HG02623 (cell line): ENCODE results near the gene CDO1.

Experiments used
- ATAC-seq: cut with Tn5 transposase; IDR thresholded peaks from one replicate; pipeline ENCODE4 v1.9.1; 2021; ENCODE audit warnings: moderate library complexity; ENCODE audit not compliant: unreplicated experiment

Gene CDO1

GRCh38 chr5:115795700-115796099 lies 20.8 kb downstream of the CDO1 start:
- no peak for ATAC-seq

DNA sequence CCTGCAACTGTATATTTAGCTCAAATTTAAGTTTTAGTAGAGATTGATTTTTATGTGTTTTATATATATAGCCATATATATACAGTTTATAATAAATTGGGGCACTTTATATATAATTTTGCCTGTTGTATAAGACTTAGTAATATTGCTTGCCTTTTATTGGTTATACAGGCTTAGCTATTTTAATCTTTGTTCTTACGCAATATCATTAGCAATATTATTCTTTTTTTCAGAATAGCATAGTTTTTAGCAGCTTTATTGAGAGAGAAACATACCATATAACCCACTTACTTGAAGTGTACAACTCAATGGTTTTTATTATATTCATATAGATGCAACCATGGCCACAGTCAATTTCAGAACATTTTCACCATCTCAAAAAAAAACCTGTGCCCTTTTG lies 28.0 kb downstream of the CDO1 start:
- no peak for ATAC-seq

DNA sequence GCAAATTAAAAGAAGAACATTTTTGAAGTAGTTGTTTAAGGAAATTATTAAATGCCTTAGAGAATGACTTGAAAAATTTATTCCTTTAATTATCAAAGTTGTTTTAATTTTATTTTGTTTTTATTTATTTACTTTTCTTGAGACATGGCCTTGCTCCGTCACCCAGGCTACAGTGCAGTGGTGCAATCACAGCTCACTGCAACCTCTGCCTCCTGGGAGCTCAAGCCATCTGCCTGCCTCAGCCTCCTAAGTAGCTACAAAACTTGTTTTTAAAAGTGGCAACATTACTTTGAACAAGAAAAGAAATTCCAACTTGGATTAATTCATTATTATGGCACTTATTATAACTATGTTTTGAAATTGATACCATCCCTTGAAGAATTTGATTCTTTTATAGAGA lies 29.0 kb downstream of the CDO1 start:
- ATAC-seq: no peak

DNA sequence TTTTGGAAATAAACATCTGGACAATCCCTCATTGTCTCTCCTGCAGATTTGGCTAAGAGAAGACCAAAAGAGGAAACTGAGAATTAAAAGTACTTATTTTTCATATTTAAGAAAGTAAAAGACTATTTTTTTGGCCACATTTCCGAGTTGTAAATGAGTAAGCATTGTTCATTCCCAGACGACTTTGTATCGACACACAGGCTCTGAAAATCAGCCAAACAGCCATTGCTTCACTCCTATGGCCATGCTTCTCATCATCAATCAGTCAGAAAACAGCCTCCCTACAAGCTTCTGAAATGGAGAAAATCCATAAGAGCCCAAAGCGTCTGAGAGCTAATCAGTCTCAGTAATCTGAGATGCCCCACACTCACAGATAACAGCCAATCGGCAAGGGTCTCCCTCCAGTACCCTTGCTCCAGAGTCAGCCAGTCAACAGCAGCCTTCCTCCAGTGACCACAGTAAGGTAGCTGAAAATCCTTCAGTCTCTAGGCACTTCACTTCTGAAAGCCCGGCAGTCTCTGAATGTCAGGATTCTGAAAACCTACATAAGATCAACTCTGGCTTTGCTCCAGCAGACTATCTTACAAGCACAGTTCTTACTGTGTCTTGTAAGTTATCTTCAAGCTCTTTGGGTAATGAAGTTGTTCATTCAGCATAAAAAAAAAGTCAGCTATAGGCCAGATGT lies 30.9 kb downstream of the CDO1 start:
- ATAC-seq: no peak

DNA sequence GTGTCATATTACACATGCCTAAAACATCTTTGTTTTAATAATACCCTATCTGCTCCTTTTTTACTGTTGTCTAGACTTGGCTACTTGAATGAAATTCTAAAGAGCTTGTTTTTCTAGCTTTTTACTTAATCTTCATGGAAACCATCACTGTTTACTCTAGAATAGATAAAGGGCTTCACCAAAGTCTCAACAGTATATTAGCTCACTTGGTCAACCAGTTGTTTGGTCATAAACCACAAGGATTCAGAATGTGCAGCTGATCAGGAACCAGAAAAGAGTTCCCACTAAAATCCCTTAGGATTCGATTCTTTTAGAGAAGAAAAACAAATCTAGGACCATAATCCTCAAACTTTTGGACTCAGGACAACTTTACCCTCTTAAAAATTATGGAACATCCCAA lies 38.0 kb downstream of the CDO1 start:
- no peak for ATAC-seq

GRCh38 chr5:115776989-115777388 lies 39.5 kb downstream of the CDO1 start:
- ATAC-seq: no peak

GRCh38 chr5:115775999-115776398 lies 40.5 kb downstream of the CDO1 start:
- no peak for ATAC-seq

DNA sequence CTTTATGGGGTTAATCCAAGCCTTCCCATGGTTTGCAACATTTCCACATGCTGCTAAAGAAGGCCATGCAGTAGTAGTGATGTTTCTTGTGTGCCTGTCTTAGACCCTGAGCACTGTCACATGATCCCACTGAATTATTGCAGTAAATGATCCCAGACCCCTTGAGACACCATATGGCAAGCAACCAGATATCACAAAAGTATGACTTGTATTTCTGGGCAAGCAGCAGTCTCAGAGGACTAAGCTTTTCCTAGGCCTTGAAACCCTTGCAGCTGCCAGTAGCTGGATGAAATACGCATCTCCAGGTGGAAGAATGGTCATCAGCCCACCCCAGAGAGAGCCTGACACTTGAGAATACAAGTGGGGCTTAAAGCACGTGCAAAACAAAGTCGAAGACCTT lies 41.8 kb downstream of the CDO1 start:
- no peak for ATAC-seq

DNA sequence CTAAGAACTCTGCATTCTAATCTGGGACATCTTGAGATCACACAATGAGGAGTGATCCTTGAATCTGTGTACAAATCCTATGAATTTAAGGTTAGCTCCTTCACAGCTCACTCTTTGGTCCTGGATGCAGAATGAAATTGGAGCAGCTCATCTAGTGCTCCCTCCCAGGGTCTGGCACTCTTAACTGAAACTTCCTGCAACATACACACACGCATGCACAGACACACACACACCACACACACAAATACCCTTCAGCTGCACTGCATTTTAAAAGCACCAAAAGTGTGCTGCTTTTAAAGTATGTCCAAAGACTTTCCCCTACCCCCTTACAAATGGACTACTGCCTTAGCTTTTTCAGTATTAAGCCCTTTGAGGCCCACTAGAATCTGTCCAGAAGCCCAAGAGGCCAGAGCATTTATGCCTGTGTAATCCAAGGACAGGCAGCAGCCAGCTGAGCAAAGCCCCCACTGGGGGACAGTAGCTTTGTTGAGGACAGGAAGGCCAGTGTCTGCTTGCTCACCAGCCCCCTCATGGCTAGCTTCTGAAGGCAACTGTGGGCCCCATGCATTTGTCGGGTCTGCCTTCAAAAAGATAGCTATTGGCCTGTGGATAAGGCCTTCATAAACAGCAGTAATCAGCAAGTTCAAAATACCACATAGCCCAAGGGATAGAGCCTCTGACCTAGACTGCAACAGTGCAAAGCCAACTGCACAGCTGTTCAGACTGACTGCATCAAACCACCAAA lies 43.6 kb downstream of the CDO1 start:
- no peak for ATAC-seq

- no peak for ATAC-seq
Observed at GRCh38 chr5:115770466-115770865, 46.0 kb downstream of the CDO1 start.

DNA sequence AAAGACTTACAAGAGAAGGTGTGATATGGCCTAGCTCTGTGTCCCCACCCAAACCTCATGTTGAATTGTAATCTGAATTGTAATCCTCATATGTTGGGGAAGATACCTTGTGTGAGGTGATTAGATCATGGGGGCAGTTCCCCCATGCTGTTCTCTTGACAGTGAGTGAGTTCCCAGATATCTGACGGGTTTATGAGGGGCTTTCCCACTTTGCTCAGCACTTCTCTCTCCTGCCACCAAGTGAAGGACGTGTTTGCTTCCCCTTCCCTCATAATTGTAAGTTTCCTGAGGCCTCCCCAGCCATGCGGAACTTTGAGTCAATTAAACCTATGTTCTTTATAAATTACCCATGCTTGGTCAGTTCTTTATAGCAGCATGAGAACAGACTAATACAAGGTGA lies 49.0 kb downstream of the CDO1 start:
- no peak for ATAC-seq

GRCh38 chr5:115766608-115767007 lies 49.9 kb downstream of the CDO1 start:
- ATAC-seq: no peak

DNA sequence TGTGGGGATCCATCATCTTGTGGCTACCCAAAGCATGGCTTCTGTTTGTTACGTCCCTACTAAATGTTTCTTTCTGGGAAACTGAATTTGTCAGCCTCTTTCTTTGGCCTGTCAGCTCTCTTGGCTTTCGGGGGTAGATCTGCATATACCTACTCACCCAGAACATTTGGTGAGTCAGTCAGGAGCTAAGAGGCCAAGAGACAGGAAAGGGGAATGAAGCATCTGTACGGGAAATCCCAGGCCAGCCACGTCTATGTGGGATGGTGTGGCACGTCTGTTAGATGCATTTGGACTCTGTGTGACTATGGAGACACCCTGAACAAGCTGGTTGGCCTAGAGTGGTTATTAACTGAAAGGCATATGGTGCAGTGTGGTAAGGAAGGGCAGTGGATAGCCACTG lies 58.1 kb downstream of the CDO1 start:
- ATAC-seq: no peak

DNA sequence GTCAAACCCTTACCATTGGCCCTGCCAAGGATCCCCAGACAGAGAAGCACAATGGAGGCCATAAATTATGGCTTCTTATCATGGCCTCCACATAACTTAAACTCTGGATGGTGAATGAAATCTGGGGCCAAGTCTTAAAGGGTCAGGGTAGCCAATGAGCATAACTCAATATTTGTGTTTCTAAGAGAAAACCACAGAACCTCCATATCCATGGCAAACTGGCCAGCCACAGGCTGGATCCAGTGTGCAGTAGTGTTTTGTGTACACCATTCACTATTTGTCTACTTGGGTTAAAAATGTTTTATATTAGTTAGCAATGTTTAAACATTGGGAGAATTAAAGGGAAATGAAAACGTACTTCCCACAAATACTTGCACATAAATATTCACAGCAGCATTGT lies 60.8 kb downstream of the CDO1 start:
- ATAC-seq: no peak
